GM18867 (cell line): ENCODE results near the gene CCR8.
"Not testable (repeated sequence)": the region's sequence is repeated elsewhere in the genome, so short reads cannot be mapped to it uniquely, and the experiment has no call there.

ENCODE experiments used
- ATAC-seq: cut with Tn5 transposase; IDR thresholded peaks from one replicate; pipeline ENCODE4 v1.9.1; 2021; ENCODE audit warnings: mild to moderate bottlenecking, moderate library complexity; ENCODE audit not compliant: unreplicated experiment

The CCR8 gene

GRCh38 chr3:39346785-39347585, 17.5 kb downstream of the CCR8 start:
- ATAC-seq = peak; percentile 75

- ATAC-seq = no peak
Measured at GRCh38 chr3:39347586-39347876, 18.0 kb downstream of the CCR8 start.

GRCh38 chr3:39349080-39349479, 19.6 kb downstream of the CCR8 start:
- no peak for ATAC-seq

GRCh38 chr3:39350714-39351113, 21.2 kb downstream of the CCR8 start:
- no peak for ATAC-seq

GRCh38 chr3:39351134-39351533, 21.6 kb downstream of the CCR8 start:
- not testable (repeated sequence) for ATAC-seq

GRCh38 chr3:39353168-39353927, 23.8 kb downstream of the CCR8 start:
- ATAC-seq = not testable (repeated sequence)

GRCh38 chr3:39358333-39358732, 28.8 kb downstream of the CCR8 start:
- no peak for ATAC-seq

- no peak for ATAC-seq
Measured at GRCh38 chr3:39361252-39361927, 31.9 kb downstream of the CCR8 start.

- ATAC-seq = no peak
Measured at GRCh38 chr3:39362192-39362591, 32.7 kb downstream of the CCR8 start.

GRCh38 chr3:39362812-39363211, 33.3 kb downstream of the CCR8 start:
- no peak for ATAC-seq

GRCh38 chr3:39370450-39370849, 40.9 kb downstream of the CCR8 start:
- ATAC-seq = not testable (repeated sequence)

- ATAC-seq = no peak
Measured at GRCh38 chr3:39372833-39373232, 43.3 kb downstream of the CCR8 start.

GRCh38 chr3:39376959-39377634, 47.6 kb downstream of the CCR8 start:
- ATAC-seq = no peak

GRCh38 chr3:39378088-39378487, 48.6 kb downstream of the CCR8 start:
- peak; percentile 72 for ATAC-seq

GRCh38 chr3:39378957-39379777, 49.7 kb downstream of the CCR8 start:
- no peak for ATAC-seq

- ATAC-seq = no peak
Measured at GRCh38 chr3:39379778-39380155, 50.3 kb downstream of the CCR8 start.

- ATAC-seq = no peak
Measured at GRCh38 chr3:39381432-39381831, 51.9 kb downstream of the CCR8 start.
